Measurements from ENCODE around the gene NRDE2. TPM values are rescaled to one million over a fixed set of nuclear protein-coding genes. Genes with fewer than 3 reads are reported as not detected.

Gene NRDE2
- total RNA-seq, 1 experiment from 2014 or later = 16.5 TPM

DNA sequence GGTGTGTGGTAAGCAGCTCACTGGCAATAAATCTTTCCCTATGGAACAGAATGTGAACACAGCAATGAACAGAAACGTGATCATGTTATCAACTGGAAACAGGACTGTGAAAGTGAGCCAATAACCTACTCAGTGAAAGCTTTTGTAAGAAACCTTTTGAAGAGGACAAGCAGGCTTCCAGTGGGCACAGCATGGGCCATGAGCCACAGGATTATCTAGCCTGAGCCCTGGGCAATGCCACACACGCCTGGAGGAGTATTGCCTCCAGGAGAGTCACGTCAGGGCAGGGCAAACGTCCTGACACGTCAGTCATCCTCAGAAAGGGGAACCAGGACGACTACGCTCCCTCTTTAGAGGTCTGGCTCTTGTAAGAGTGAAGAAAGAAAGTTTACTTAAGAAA, 32.3 kb downstream of the NRDE2 start:
- no peak for ATAC-seq
- Histone ChIP-seq H3K27ac (ENCODE audit: low read length) (no peak overlapping the region), H3K4me1 (ENCODE audit: control insufficient read depth, insufficient read depth, low read length) (no peaks in the 10 kb centered on the region), H3K27me3 (ENCODE audit: control insufficient read depth, insufficient read depth, low read length) (no peaks in the 10 kb centered on the region), H3K9me3 (ENCODE audit: control insufficient read depth, insufficient read depth, low read depth, low read length) (no peaks in the 10 kb centered on the region), H3K36me3 (ENCODE audit: control insufficient read depth, insufficient read depth, low read length) (no peaks in the 10 kb centered on the region), H3K4me3 (ENCODE audit: low read depth in 2 of 2, low read length in 2 of 2) (no peak overlapping the region)
- CTCF ChIA-PET = no interaction called here
- TF ChIP-seq TCF7L2 (IDR thresholded peaks at IDR 0.05; ENCODE audit: low read depth, low read length) (no peak), POLR2AphosphoS5 (IDR thresholded peaks at IDR 0.05; ENCODE audit: low read depth, low read length) (no peak), SIN3A (IDR thresholded peaks at IDR 0.05; ENCODE audit: borderline replicate concordance, insufficient read depth, low read depth, low read length) (no peak)
- TF ChIP-seq, protein P1, sequence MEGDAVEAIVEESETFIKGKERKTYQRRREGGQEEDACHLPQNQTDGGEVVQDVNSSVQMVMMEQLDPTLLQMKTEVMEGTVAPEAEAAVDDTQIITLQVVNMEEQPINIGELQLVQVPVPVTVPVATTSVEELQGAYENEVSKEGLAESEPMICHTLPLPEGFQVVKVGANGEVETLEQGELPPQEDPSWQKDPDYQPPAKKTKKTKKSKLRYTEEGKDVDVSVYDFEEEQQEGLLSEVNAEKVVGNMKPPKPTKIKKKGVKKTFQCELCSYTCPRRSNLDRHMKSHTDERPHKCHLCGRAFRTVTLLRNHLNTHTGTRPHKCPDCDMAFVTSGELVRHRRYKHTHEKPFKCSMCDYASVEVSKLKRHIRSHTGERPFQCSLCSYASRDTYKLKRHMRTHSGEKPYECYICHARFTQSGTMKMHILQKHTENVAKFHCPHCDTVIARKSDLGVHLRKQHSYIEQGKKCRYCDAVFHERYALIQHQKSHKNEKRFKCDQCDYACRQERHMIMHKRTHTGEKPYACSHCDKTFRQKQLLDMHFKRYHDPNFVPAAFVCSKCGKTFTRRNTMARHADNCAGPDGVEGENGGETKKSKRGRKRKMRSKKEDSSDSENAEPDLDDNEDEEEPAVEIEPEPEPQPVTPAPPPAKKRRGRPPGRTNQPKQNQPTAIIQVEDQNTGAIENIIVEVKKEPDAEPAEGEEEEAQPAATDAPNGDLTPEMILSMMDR (IDR thresholded peaks at IDR 0.05) = no peak
- TF ChIP-seq, protein P2, sequence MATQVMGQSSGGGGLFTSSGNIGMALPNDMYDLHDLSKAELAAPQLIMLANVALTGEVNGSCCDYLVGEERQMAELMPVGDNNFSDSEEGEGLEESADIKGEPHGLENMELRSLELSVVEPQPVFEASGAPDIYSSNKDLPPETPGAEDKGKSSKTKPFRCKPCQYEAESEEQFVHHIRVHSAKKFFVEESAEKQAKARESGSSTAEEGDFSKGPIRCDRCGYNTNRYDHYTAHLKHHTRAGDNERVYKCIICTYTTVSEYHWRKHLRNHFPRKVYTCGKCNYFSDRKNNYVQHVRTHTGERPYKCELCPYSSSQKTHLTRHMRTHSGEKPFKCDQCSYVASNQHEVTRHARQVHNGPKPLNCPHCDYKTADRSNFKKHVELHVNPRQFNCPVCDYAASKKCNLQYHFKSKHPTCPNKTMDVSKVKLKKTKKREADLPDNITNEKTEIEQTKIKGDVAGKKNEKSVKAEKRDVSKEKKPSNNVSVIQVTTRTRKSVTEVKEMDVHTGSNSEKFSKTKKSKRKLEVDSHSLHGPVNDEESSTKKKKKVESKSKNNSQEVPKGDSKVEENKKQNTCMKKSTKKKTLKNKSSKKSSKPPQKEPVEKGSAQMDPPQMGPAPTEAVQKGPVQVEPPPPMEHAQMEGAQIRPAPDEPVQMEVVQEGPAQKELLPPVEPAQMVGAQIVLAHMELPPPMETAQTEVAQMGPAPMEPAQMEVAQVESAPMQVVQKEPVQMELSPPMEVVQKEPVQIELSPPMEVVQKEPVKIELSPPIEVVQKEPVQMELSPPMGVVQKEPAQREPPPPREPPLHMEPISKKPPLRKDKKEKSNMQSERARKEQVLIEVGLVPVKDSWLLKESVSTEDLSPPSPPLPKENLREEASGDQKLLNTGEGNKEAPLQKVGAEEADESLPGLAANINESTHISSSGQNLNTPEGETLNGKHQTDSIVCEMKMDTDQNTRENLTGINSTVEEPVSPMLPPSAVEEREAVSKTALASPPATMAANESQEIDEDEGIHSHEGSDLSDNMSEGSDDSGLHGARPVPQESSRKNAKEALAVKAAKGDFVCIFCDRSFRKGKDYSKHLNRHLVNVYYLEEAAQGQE (IDR thresholded peaks at IDR 0.05; ENCODE audit: insufficient read depth in 1 of 2, low read depth in 2 of 2, low read length in 1 of 2) = no peak
- intact Hi-C loops (cut with micrococcal nuclease; ENCODE audit: unreplicated experiment) = no loop called here
- in situ Hi-C loops (cut with HindIII; ENCODE audit: low pct_unique_long_range_greater_than_20kb, low sequenced_read_pairs) = no loop called here
- POLR2A ChIA-PET = no interaction called here
- DNase-seq (ENCODE audit: low read depth, low spot score) = no peak
- no TSS peak for BruUV-seq (replicated peaks)

DNA sequence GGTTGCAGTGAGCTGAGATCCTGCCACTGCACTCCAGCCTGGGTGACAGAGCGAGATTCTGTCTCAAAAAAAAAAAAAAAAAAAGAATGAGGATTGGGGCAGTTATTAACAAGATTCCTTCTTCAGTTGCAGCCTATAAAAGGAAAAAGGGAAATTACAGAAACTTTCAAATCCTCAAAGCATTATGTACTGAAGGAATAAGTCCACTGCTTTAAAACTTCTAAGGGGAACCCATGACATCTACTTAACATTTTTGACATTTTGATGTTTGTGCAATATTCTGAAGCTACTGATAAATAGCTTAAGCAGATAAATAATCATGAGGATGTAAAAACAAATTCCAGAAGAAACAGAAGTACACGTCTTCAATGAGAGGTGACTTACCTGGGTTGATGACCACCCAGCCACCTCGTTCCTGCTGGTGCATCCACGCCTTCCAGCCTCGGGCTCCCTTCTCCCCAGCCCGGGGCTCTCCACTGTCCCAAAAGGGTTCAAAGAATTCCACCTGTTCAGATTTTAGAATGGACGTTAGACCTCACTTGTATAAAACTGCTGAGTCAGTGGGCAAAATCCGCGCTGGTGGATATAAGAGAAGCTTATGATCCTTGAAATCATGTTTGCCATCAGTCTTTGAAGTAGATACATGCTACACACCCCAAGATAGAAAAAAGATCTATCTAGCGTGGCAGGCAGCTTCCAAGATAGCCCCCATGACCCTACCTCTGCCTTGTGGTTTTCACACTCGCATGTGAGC, 33.7 kb downstream of the NRDE2 start:
- no TSS peak for BruUV-seq (replicated peaks)
- CTCF ChIA-PET = no interaction called here

More for the DNA sequence above, 33.7 kb downstream of the NRDE2 start:
- DNase-seq (ENCODE audit: low read depth, low spot score) (no peak), ATAC-seq (no peak)
- TF ChIP-seq SIN3A (IDR thresholded peaks at IDR 0.05; ENCODE audit: borderline replicate concordance, insufficient read depth, low read depth, low read length) (no peak), TCF7L2 (IDR thresholded peaks at IDR 0.05; ENCODE audit: low read depth, low read length) (no peak), POLR2AphosphoS5 (IDR thresholded peaks at IDR 0.05; ENCODE audit: low read depth, low read length) (no peak)
- TF ChIP-seq, protein P2 (IDR thresholded peaks at IDR 0.05; ENCODE audit: insufficient read depth in 1 of 2, low read depth in 2 of 2, low read length in 1 of 2) = no peak
- TF ChIP-seq, protein P1 (IDR thresholded peaks at IDR 0.05) = no peak
- no peaks in the 10 kb centered on the region for H3K27me3 ChIP-seq (ENCODE audit: control insufficient read depth, insufficient read depth, low read length)
- POLR2A ChIA-PET = interaction anchor here (0.6 kb wide), 1 partner anchor 27 kb away, joined by 9 read pairs; no protein-coding TSS in a partner anchor
- intact Hi-C loops (cut with micrococcal nuclease; ENCODE audit: unreplicated experiment) (no loop called here), in situ Hi-C loops (cut with HindIII; ENCODE audit: low pct_unique_long_range_greater_than_20kb, low sequenced_read_pairs) (no loop called here)
- no peak overlapping the region for H3K4me3 ChIP-seq (ENCODE audit: low read depth in 2 of 2, low read length in 2 of 2)
- no peaks in the 10 kb centered on the region for H3K4me1 ChIP-seq (ENCODE audit: control insufficient read depth, insufficient read depth, low read length)
- H3K36me3 ChIP-seq (ENCODE audit: control insufficient read depth, insufficient read depth, low read length) = no peaks in the 10 kb centered on the region
- H3K9me3 ChIP-seq (ENCODE audit: control insufficient read depth, insufficient read depth, low read depth, low read length) = no peaks in the 10 kb centered on the region
- H3K27ac ChIP-seq (ENCODE audit: low read length) = no peak overlapping the region
